GM20431 (cell line): Measurements from ENCODE around the gene WNT11.
"Not testable (repeated sequence)": the region's sequence is repeated elsewhere in the genome, so short reads cannot be mapped to it uniquely, and the experiment has no call there.

Source experiments
- in situ Hi-C: fragments of 300-500 bp; cut with MseI, MboI; formaldehyde crosslinking; loops from one replicate; pipeline ENCODE4 v1.15.0; 2020; ENCODE audit warnings: low sequenced_read_pairs; ENCODE audit not compliant: unreplicated experiment

The WNT11 gene

DNA sequence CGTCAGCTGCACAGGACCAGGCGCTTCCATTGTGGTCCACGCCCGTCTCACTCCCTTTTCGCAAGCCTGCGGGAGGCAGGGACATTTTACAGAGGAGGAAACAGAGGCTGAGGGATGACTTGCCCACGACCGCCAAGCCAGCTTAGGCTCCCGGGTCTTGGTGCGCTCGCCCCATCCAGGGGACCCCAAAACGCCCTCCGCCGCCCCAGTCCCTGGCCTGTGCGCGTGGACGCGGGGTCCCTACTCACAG, 300 bp downstream of the WNT11 start:
- in situ Hi-C loops = loop anchor here (5.0 kb wide), 1 partner anchor 111 kb away; no protein-coding TSS in a partner anchor

DNA sequence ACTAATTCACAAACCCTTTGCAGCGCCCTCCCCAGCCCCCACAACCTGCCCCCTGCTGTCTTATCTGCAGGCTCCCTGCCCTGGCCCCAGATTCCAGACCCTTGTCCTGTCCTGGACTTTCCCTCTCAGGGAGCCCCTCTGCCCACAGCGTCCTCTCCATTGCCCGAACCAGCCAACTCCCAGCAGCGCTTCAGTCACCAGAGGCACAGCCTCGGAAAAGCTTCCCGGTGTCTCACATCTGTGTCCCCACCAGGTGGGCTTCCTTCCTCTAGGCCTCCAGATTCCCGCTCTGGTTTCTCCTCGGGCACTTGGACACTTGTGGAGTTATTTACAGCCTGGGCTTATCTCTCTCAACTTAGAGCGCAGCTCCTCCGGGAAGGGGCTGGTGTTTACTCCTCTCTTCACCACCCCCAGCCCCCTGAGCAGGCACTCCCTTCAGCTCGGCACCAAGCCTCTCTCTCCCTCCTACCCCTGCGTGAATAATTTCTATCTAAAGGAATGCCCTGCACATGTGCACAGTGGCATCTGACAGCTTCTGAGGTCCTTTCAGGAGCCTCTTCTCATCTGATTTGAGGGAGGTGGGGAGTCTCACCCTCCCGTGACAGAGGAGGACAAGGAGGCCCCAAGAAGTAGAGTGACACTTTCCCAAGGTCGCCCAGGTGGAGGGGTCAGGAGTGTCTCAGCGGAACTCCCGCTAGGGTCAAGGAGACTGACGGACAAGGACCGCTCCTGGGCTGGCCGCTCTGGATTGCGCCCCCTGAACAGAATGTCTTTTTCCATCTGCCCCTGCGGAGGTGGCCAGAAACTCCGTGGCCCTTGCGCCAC, 838 bp downstream of the WNT11 start:
- in situ Hi-C loops = loop anchor here (5.0 kb wide), 1 partner anchor 112 kb away; no protein-coding TSS in a partner anchor

DNA sequence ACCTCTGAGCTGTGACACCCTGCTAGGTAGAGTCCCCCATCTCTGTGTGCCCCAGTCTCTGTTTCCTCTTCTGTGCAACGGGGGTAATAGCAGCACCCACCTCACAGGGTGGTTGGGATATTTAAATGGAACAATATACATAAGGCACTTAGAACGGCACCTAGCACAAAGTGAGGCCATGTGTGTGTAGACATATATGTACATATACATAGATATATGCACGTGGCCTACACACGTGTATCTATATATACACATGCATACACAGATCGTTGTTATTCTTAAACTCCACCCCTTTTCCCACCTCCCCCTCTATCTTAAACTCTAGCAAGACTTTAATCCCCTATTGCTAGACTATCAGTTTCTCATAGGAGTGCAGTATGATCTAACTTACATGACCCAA, 2.4 kb downstream of the WNT11 start:
- in situ Hi-C loops = no loop called here

DNA sequence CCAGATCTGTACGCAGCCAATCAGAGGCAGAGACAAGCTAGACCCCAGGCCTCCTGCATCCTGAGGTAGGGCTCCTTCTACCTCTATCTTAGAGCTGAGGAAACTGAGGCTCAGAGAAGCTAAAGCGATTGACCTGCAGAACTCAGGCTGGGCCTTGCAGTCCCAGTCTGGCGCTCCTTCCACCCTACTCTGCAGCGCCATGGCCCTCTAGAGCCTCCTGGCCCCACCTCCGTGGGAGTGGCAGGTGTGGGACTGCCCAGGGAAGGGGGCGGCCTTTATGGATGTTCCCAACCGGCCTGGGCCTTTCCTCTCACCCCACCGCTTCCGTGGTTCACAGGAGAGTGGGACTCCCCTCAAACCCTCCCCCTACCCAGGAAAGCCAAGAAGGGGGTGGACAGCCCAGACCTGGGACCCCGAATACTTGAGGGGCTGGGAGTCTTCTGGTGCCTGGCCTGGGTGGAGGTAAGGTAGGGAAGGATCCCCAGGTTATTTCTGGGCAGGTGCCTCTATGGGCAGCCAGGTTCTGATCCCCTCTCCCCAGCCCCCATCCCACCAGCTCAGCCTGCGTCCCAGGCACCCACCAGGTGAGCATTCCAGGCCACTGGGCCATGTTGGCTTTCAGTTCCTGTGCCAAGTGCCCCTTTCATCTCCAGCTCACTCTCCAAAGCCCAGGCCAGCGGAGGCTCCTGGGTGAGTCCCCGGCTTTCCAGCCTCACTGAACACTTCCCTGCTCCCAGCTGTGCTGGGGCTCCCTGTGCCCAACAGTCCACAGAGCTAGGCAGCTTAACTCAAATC, 3.0 kb downstream of the WNT11 start:
- in situ Hi-C loops = no loop called here

DNA sequence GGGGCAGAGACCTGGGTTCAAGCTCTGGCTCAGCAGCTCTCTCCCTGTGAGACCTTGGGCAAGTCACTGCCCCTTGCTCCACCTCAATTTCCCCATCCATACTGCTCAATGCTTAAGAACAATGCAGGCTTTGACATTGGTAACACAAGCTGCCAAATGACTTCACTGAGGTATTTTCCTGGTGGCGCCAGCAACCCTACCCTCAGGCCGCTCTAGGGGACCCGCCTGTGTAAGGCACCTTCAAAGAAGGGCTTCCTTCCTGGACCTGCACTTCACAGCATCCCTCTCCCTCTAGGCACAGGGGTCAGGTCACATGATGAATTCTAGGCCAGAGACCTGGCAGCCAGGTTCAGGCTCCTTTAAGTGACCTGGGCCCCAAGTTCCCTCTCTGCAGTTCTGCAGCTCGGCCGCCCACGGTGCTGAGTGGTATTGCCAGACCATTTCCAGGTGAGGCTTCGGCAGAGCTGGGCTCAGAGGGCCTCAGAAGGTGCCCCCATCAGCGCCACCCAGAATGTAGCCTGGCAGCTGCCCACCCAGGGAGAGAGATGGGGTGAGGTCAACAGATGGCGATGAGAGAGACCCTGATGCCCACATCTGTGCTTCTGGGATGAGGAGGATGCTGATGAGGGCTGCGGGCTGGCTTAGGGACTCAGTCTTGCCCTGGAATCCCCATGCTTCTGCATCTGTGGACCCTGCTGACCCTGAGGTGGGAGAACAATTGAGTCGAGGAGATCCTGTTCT, 4.5 kb downstream of the WNT11 start:
- in situ Hi-C loops = no loop called here

DNA sequence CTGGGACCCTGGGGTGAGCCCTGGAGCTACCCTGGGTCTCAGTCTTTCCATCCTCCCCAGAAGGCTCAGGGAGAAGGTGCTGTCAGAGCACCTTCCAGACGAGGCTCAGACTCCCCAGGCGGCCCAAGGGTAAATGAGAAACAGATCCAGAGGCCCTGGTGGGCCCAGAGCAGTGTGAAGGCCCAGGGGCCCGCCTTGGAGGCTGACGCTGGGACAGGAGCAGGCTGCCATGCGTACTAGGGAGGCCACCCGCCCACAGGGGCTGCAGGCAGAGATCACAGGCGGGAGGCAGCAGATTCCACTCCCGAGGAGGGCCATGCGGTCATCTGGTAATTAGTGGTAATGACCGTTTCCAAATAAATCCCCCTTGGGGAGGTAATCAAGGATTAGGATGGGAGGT, 5.2 kb downstream of the WNT11 start:
- in situ Hi-C loops = no loop called here

DNA sequence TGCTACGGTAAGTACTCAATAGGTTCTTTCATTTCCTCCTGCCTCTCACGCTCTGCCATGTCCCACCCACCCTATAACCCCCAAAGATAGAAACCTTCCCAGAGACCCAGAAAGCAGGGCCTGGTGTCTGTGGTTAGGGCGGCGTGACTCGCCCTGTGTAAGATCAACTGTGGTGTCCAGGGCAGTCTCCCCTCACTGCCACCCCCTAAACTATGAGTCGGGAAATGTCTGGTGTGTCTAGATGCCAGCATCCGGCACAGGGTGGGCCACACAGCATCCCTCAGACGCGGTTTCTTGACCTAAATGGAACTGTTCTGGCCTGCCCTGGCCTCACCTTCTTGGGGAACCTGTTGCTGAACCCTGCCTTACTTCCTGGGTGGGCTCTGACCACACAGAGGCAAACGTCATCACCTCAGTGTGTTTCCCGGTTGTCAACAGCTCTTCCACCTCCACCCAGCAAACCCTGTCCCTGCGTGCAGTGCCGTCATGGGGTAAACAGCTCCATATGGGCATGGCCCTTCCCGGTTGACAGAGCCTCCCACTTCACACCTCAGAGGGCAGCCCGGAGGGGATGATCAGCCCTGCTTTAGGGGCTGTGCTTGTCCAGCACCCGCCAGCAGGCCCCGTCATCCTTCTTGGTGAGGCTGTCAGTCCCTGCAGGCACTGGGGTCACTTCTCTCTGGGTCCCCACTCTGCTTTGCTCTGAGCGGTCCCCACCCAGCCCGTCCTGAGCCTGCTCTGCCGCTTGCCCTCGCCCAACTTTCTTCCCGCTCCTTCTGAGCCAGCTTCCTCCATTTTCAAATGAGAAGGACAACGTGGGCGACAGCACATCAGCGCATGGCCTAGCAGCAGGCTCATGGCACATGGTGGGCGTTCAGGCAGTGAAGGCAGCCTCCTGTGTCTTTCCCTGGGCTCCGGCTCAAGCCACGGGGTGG, 6.0 kb downstream of the WNT11 start:
- in situ Hi-C loops = no loop called here

DNA sequence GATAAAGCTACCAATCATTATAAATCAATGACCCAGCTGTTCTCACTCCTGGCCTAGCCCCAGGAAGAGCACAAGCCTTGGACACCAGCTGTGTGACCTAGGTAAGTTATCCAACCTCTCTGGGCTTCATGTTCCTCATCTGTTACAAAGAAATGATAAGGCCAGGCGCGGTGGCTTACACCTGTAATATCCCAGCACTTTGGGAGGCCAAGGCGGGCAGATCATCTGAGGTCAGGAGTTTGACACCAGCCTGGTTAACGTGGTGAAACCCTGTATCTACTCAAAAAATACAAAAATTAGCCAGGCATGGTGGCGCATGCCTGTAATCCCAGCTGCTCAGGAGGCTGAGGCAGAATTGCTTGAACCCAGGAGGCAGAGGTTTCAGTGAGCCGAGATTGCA, 7.6 kb downstream of the WNT11 start:
- in situ Hi-C loops = not testable (repeated sequence)

DNA sequence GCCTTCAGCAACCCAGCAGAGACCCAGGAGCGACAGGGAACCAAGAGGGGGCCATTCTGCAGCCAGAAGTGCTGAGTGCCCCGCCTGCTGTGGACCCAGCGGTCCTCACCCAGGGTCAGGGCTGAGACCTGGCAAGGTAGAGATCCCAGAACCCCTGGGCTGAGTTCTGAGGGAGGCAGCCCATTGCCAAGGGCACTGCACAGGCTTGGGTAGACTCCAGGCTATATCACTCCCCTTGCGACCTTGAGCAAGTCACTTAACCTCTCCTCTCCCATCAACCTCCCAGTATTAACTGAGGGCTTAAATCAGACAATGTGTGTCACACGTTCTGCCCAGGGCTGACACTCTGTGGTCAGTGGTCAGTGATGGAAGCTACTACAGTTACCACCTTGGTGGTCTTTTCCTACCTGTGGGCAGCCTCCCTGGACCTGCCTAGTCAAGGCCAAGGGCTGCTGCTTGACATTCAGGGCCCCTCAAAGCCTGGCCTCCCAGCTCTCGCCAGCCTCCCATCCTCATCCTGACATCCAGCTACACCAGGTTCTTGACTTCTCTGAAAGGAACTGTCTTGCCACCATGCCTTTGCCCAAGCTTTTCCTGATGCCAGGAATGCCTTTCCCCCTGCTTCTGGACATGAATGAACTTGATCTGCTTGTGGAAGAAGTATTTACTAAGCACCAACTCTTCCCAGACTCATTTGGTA, 8.2 kb downstream of the WNT11 start:
- in situ Hi-C loops = no loop called here

DNA sequence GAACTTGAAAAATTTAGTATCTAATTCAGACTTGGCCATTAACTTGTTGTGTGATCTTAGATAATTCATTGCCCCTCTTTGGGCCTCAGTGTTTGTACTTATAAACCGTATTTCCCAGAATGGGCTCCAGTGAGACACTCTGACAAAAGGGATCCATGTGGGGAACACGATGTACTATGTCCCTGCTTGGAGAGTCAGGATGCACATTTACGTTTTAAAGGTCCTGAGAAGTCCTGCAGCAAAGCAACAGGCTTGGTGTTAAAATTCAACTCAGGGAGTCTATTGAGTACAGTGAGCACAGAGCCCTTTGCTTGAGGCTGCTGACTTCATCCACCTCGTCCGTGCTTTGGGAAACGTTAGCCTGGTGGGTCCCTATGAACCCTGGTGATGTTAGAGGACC, 9.0 kb downstream of the WNT11 start:
- in situ Hi-C loops = no loop called here

DNA sequence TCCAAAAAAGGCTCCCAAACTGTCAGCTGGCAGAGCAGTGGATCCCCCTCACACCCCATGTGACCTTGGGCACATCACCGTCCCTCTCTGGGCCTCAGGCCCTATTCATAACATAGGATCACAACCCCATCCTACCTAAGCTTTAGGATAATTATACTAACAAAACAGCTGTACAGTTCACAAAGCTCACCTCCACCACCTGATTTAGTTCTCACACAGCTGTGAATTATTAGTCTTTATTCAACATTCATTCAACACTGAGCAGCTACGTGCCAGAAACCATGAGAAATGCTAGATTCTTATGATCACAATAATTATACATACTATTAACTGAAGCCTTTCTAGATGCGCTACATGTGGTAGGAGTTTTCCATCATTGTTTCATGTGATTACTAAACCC, 9.5 kb downstream of the WNT11 start:
- in situ Hi-C loops = no loop called here

DNA sequence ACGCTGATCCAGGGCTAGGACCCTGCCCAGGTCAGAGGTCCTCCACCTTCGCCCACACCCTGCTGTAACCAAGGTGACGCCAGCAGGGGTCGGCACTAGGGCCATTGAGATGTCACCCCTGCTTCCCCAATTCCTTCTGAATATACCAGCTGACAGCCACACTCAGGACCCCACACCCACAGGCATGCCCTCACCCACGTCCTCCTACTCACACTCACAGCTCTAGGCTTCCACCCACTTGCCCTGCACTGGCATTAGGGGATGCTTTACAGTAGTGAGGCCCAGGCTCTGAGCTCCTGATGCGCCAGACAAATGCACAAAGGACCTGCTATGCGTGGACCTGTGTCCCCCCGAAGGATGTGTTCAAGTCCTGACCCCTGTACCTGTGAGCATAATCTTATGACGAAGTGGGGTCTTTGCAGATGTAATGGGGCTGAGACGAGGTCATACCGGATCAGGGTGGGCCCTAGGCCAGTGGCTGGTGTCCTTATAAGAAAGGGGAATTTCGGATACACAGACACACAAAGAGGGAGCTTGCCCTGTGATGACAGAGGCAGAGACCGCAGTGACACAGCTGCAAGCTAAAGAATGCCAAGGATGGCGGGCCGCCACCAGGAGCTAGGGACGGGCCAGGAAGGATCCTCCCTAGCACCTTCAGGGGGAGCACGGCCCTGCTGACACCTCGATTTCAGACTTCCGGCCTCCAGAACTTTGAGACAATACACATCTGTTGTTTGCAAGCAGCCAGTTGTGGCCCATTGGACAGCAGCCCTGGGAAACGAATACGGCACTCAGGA, 11.2 kb downstream of the WNT11 start:
- in situ Hi-C loops = no loop called here

DNA sequence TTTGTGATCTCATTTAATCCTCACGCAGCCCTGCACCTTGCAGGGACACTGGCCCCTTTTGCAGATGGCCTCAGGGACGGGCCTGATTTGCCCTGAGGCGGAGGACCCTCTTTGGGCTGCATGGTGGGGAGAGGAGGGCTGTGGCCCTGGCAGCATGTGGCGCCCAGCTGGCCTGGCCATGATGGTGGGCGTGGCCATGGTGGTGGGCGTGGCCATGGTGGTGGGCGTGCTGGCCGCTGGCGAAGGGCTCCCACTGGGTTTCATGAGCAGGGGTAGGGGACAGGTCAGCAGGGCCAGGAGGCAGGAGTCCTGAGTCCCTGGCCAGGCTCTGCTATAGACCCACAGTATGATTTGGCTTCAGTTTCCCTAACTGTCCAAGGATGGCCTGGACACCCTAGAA, 13.1 kb downstream of the WNT11 start:
- in situ Hi-C loops = no loop called here

DNA sequence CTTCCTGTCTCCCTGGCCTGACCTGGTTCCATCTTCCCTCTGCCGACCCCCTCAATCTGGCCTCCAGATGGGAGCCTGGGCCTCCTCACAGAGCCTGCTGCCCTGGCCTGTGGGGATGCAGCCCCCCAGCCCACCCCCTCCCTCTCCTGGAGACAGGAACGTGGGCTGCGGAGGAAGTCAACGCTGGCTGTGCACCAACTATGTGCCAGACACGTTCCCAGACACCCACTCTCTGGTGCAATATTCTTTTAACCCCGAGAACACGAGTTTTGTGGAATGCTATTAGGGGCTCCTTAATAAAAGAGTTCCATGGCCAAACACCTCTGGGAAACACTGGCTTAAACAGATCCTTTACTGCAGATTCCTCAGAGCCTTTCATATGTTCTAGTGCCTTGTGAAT, 15.9 kb downstream of the WNT11 start:
- in situ Hi-C loops = no loop called here

DNA sequence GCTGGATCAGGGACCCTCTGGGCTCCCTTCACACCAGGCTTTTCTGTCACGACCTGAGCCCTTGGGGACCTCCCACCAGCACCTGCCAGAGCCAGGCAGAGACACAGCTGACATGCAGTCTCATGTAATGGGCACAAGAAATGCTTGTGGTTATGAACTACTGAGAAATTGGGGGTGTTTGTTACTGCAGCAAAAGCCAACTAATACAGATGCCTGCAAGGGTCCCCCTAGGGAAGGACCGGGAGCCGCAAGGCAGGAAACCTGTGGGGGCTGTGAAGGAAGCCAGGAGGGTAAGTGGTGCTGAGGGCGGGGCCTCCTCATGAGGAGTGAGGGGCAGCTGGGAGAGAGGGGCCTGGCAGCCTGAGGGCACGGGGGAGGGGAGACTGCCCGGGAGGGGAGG, 16.6 kb downstream of the WNT11 start:
- in situ Hi-C loops = no loop called here

DNA sequence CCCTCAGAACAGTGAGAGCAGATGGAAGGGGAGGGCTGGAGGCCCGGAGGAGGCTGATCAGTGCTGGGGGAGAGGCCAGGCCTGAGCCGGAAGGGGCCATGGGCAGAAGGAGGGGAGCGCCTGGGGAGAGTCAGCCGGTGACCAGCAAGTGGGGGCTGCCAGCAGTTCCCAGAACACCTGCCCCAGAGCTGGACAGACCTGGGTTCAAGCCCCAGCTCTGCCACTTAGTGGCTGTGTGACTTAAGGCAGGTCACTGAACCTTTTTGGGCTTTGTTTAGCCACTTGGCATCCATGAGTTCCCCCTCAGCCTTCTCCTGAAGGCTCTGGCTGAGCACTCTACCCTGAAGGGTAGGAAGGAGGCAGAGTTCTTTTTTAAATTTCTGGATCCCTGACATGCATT, 17.4 kb downstream of the WNT11 start:
- in situ Hi-C loops = no loop called here

DNA sequence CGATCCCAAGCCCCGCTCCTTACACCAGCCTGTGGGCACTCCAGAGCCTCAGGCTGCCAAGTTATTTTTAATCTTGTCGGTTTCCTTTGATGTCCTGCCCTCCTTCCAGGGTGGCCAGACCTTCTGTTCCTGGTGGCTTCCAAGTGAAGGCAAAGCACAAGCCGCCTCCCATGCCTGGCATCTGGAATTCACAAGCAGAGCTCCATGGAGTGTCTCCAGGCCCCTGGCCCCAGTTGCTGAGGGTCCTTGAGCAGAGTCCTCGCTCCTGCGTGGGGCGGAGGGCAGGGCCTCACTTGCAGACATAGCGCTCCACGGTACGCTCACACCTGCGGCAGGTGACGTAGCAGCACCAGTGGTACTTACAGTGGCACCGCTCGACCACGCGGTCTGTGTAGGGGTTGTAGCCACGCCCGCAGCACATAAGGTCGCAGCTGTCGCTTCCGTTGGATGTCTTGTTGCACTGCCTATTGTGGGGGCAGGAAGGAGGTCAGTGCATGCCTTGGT, 19.5 kb downstream of the WNT11 start:
- in situ Hi-C loops = no loop called here

DNA sequence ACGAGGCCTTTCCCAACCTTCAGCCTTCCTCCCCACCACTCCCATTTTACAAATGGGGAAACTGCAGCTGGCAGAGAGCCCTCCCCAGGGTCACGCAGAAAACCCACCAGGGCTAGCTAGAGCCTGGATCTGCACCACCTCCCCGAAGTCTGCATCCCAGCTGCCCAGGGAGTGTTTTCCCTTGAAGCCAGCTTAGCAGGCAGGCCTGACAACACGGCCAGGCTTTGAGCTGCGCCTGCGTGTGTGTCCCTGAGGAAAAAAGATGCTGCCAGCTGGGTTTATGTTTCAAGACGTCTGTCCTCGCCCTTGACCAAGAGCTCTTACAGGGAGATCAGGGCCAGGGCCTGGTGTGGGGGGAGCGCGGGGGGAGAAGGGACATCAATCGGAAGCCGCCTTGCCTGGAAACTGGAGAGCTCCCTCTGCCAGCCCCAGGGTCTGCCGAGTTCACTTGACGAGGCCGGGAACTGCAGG, 20.3 kb downstream of the WNT11 start:
- in situ Hi-C loops = no loop called here
